ENCODE measurements around the gene NCR2.

Gene NCR2

DNA sequence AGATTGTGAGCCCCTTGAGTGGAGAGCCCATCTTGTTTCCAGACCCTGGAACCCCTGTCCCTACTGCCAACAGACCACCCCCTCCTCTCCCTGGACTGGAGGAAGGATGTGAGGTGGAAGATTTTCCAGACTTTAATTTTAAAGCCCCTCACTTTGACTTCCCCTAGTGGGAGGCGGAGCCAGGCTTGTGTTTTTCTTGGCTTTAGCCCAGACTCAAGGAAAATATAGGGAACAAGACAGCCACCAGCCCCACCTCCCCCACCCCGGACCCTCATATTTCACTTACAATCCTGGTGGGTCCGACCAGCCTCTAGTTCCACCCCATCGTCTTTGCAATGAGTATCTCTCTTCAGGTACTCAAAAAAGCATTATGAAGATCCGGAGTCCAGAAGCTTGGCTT lies 40.8 kb downstream of the NCR2 start:
- ATAC-seq: no peak
- TF ChIP-seq BACH2 (CRISPR knock-in tag; IDR thresholded peaks at IDR 0.05; ENCODE audit: borderline replicate concordance) (no peak), ZNF8 (CRISPR knock-in tag; IDR thresholded peaks at IDR 0.05) (no peak), ESRRG (CRISPR knock-in tag; IDR thresholded peaks at IDR 0.05) (no peak), ZNF565 (CRISPR knock-in tag; conservative IDR thresholded peaks at IDR 0.05; ENCODE audit: low read depth) (no peak), RARB (CRISPR knock-in tag; IDR thresholded peaks at IDR 0.05) (no peak), PPARA (CRISPR knock-in tag; IDR thresholded peaks at IDR 0.05; ENCODE audit: borderline replicate concordance) (no peak), ZFP30 (CRISPR knock-in tag; IDR thresholded peaks at IDR 0.05) (no peak), ARNTL (CRISPR knock-in tag; IDR thresholded peaks at IDR 0.05; ENCODE audit: borderline replicate concordance, low read depth) (no peak), OSR1 (CRISPR knock-in tag; IDR thresholded peaks at IDR 0.05) (no peak), TOX (CRISPR knock-in tag; IDR thresholded peaks at IDR 0.05; ENCODE audit: borderline replicate concordance) (no peak), ZNF70 (CRISPR knock-in tag; IDR thresholded peaks at IDR 0.05) (no peak), SNAI2 (CRISPR knock-in tag; IDR thresholded peaks at IDR 0.05) (no peak), TCF4 (CRISPR knock-in tag; IDR thresholded peaks at IDR 0.05; ENCODE audit: borderline replicate concordance) (no peak), ZFP3 (CRISPR knock-in tag; IDR thresholded peaks at IDR 0.05) (no peak), ZC3H10 (CRISPR knock-in tag; IDR thresholded peaks at IDR 0.05) (no peak)
- TF ChIP-seq, protein P1, sequence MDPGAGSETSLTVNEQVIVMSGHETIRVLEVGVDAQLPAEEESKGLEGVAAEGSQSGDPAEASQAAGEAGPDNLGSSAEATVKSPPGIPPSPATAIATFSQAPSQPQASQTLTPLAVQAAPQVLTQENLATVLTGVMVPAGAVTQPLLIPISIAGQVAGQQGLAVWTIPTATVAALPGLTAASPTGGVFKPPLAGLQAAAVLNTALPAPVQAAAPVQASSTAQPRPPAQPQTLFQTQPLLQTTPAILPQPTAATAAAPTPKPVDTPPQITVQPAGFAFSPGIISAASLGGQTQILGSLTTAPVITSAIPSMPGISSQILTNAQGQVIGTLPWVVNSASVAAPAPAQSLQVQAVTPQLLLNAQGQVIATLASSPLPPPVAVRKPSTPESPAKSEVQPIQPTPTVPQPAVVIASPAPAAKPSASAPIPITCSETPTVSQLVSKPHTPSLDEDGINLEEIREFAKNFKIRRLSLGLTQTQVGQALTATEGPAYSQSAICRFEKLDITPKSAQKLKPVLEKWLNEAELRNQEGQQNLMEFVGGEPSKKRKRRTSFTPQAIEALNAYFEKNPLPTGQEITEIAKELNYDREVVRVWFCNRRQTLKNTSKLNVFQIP (CRISPR knock-in tag; IDR thresholded peaks at IDR 0.05; ENCODE audit: borderline replicate concordance, low read depth): no peak
- TF ChIP-seq, protein P2, sequence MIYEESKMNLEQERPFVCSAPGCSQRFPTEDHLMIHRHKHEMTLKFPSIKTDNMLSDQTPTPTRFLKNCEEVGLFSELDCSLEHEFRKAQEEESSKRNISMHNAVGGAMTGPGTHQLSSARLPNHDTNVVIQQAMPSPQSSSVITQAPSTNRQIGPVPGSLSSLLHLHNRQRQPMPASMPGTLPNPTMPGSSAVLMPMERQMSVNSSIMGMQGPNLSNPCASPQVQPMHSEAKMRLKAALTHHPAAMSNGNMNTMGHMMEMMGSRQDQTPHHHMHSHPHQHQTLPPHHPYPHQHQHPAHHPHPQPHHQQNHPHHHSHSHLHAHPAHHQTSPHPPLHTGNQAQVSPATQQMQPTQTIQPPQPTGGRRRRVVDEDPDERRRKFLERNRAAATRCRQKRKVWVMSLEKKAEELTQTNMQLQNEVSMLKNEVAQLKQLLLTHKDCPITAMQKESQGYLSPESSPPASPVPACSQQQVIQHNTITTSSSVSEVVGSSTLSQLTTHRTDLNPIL (CRISPR knock-in tag; IDR thresholded peaks at IDR 0.05; ENCODE audit: low read depth): no peak
- TF ChIP-seq, protein P3, sequence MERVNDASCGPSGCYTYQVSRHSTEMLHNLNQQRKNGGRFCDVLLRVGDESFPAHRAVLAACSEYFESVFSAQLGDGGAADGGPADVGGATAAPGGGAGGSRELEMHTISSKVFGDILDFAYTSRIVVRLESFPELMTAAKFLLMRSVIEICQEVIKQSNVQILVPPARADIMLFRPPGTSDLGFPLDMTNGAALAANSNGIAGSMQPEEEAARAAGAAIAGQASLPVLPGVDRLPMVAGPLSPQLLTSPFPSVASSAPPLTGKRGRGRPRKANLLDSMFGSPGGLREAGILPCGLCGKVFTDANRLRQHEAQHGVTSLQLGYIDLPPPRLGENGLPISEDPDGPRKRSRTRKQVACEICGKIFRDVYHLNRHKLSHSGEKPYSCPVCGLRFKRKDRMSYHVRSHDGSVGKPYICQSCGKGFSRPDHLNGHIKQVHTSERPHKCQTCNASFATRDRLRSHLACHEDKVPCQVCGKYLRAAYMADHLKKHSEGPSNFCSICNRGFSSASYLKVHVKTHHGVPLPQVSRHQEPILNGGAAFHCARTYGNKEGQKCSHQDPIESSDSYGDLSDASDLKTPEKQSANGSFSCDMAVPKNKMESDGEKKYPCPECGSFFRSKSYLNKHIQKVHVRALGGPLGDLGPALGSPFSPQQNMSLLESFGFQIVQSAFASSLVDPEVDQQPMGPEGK (CRISPR knock-in tag; IDR thresholded peaks at IDR 0.05; ENCODE audit: borderline replicate concordance): no peak
- TF ChIP-seq, protein P4, sequence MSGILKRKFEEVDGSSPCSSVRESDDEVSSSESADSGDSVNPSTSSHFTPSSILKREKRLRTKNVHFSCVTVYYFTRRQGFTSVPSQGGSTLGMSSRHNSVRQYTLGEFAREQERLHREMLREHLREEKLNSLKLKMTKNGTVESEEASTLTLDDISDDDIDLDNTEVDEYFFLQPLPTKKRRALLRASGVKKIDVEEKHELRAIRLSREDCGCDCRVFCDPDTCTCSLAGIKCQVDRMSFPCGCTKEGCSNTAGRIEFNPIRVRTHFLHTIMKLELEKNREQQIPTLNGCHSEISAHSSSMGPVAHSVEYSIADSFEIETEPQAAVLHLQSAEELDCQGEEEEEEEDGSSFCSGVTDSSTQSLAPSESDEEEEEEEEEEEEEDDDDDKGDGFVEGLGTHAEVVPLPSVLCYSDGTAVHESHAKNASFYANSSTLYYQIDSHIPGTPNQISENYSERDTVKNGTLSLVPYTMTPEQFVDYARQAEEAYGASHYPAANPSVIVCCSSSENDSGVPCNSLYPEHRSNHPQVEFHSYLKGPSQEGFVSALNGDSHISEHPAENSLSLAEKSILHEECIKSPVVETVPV (CRISPR knock-in tag; IDR thresholded peaks at IDR 0.05): no peak
- TF ChIP-seq, protein P5, sequence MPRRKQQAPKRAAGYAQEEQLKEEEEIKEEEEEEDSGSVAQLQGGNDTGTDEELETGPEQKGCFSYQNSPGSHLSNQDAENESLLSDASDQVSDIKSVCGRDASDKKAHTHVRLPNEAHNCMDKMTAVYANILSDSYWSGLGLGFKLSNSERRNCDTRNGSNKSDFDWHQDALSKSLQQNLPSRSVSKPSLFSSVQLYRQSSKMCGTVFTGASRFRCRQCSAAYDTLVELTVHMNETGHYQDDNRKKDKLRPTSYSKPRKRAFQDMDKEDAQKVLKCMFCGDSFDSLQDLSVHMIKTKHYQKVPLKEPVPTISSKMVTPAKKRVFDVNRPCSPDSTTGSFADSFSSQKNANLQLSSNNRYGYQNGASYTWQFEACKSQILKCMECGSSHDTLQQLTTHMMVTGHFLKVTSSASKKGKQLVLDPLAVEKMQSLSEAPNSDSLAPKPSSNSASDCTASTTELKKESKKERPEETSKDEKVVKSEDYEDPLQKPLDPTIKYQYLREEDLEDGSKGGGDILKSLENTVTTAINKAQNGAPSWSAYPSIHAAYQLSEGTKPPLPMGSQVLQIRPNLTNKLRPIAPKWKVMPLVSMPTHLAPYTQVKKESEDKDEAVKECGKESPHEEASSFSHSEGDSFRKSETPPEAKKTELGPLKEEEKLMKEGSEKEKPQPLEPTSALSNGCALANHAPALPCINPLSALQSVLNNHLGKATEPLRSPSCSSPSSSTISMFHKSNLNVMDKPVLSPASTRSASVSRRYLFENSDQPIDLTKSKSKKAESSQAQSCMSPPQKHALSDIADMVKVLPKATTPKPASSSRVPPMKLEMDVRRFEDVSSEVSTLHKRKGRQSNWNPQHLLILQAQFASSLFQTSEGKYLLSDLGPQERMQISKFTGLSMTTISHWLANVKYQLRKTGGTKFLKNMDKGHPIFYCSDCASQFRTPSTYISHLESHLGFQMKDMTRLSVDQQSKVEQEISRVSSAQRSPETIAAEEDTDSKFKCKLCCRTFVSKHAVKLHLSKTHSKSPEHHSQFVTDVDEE (CRISPR knock-in tag; IDR thresholded peaks at IDR 0.05): no peak

DNA sequence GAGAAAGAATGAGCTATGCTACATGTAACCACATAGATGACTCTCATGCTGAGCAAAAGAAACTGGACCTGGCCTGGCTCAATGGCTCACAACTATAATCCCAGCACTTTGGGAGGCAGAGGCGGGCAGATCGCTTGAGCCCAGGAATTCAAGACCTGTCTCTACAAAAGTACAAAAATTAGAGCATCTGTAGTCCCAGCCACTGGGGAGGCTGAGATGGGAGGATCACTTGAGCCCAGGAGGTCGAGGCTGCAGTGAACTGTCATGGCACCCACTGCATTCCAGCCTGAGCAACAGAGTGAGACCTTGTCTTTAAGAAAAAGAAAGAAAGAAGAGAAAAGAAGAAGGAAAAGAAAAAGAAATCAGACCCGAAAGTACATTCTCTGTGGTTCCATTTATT lies 41.7 kb downstream of the NCR2 start:
- TF ChIP-seq, protein P5 (CRISPR knock-in tag; IDR thresholded peaks at IDR 0.05): no peak
- TF ChIP-seq TCF4 (CRISPR knock-in tag; IDR thresholded peaks at IDR 0.05; ENCODE audit: borderline replicate concordance): no peak
- TF ChIP-seq ISL1 (CRISPR knock-in tag; IDR thresholded peaks at IDR 0.05): no peak
- TF ChIP-seq RARB (CRISPR knock-in tag; IDR thresholded peaks at IDR 0.05): no peak
- no peak for TF ChIP-seq ZC3H10 (CRISPR knock-in tag; IDR thresholded peaks at IDR 0.05)
- TF ChIP-seq ZNF8 (CRISPR knock-in tag; IDR thresholded peaks at IDR 0.05): no peak
- TF ChIP-seq PPARA (CRISPR knock-in tag; IDR thresholded peaks at IDR 0.05; ENCODE audit: borderline replicate concordance): no peak
- TF ChIP-seq GLIS3 (CRISPR knock-in tag; IDR thresholded peaks at IDR 0.05): no peak
- TF ChIP-seq ARNTL (CRISPR knock-in tag; IDR thresholded peaks at IDR 0.05; ENCODE audit: borderline replicate concordance, low read depth): no peak
- TF ChIP-seq ZFP3 (CRISPR knock-in tag; IDR thresholded peaks at IDR 0.05): no peak
- no peak for ATAC-seq
